K562 (cell line): ENCODE data around the gene PKD1. TPM values are rescaled to one million over a fixed set of nuclear protein-coding genes. Genes with fewer than 3 reads are reported as not detected.

Experiments used
- ATAC-seq: fragments of 200-7000 bp; cut with Tn5 transposase; 3 replicates; pipeline ENCODE4 v1.9.1; 2020; ENCODE audit warnings: moderate library complexity
- BruUV-seq: library from RNA; stranded (reverse); fragments of 400-500 nt; replicated peaks from 2 replicates; lab custom pipeline; 2021; lab: Mats Ljungman, UMichigan
- CTCF ChIA-PET: fragments of 300-600 bp; formaldehyde crosslinking; extraction: SDS; loops from one replicate; lab custom pipeline; 2021; ENCODE audit warnings: low intra/inter-chr PET ratio; lab: Yijun Ruan, JAX
- POLR2A ChIA-PET: fragments of 300-600, 350-650 bp; sonication (Branson Sonifier 250); formaldehyde crosslinking; extraction: SDS; loops from one replicate; lab custom pipeline; 2021; ENCODE audit warnings: antibody characterized with exemption, inconsistent platforms; lab: Yijun Ruan, JAX
- DNase-seq, 4 experiments: peaks; one replicate each; pipeline versions ENCODE4 v3.0.0 to v3.0.0-alpha.2; 2011 to 2018; ENCODE audit warnings: low spot score in 3 of 4, mixed read lengths in 3 of 4; ENCODE audit errors: extremely low read depth in 1 of 4
- FAIRE-seq: peaks from 2 replicates; lab custom pipeline; 2011; peaks lifted over from hg19 to GRCh38; lab: Jason Lieb, UNC
- H2AFZ ChIP-seq: 2 replicates; pipeline ENCODE4 v1.6.0; 2011; ENCODE audit warnings: low read depth, low read length, control low read depth, inconsistent platforms
- H3K27ac ChIP-seq: fragments of 200-600 bp; 3 replicates; pipeline ENCODE4 v1.8.0; 2011; ENCODE audit warnings: low read depth, mild to moderate bottlenecking, control low read depth, inconsistent platforms, low read length, moderate library complexity, mixed read lengths; ENCODE audit errors: extremely low read depth
- H3K27me3 ChIP-seq, 2 experiments: fragments of 300-600 bp in 1 of 2; 2 replicates in 1 of 2; 3 replicates in 1 of 2; pipeline versions ENCODE4 v1.6.0 to v1.8.0; 2011; ENCODE audit warnings: inconsistent platforms in 2 of 2, low read length in 2 of 2, mild to moderate bottlenecking in 1 of 2, mixed read lengths in 1 of 2, moderate library complexity in 1 of 2; ENCODE audit not compliant: control insufficient read depth in 2 of 2, insufficient read depth in 2 of 2
- H3K36me3 ChIP-seq: fragments of 300-600 bp; 3 replicates; pipeline ENCODE4 v1.8.0; 2011; ENCODE audit warnings: mild to moderate bottlenecking, low read length, inconsistent platforms; ENCODE audit not compliant: control insufficient read depth, insufficient read depth
- H3K4me1 ChIP-seq, 2 experiments: fragments of 200-600 bp in 1 of 2; replicated peaks in 1 of 2; 2 replicates in 1 of 2; 3 replicates in 1 of 2; pipeline versions ENCODE4 v1.5.1 to v1.8.0; 2011; ENCODE audit warnings: inconsistent platforms in 2 of 2, low read length in 2 of 2, mild to moderate bottlenecking in 1 of 2, mixed read lengths in 1 of 2, moderate library complexity in 1 of 2; ENCODE audit not compliant: control insufficient read depth in 2 of 2, insufficient read depth in 2 of 2
- H3K4me2 ChIP-seq: 2 replicates; pipeline ENCODE4 v1.6.1; 2011; ENCODE audit warnings: low read length, control low read depth, inconsistent platforms, mixed read lengths; ENCODE audit not compliant: insufficient read depth
- H3K4me3 ChIP-seq: fragments of 200-600 bp; sonication (generic), shearing (Covaris generic); 2 replicates; pipeline ENCODE4 v1.5.1; 2016; ENCODE audit warnings: control low read depth, inconsistent platforms
- H3K79me2 ChIP-seq: fragments of 200-600 bp; 3 replicates; pipeline ENCODE4 v1.8.0; 2011; ENCODE audit warnings: low read length, inconsistent platforms; ENCODE audit not compliant: control insufficient read depth, insufficient read depth
- H3K9ac ChIP-seq, 2 experiments: 2 replicates each; pipeline versions ENCODE4 v1.6.0 to v1.6.1; 2011; ENCODE audit warnings: low read depth in 2 of 2, low read length in 2 of 2, control low read depth in 1 of 2, inconsistent platforms in 1 of 2, mild to moderate bottlenecking in 1 of 2, mixed read lengths in 1 of 2; ENCODE audit not compliant: insufficient read depth in 1 of 2
- H3K9me1 ChIP-seq: one replicate; pipeline ENCODE4 v1.6.0; 2011; ENCODE audit warnings: inconsistent platforms, mild to moderate bottlenecking, low read length, moderate library complexity; ENCODE audit not compliant: control insufficient read depth, insufficient read depth
- H3K9me3 ChIP-seq: replicated peaks from 2 replicates; pipeline ENCODE4 v1.5.1; 2011; ENCODE audit warnings: low read depth, low read length, inconsistent platforms; ENCODE audit not compliant: control insufficient read depth, insufficient read depth
- H4K20me1 ChIP-seq: replicated peaks from 2 replicates; pipeline ENCODE4 v1.6.1; 2011; ENCODE audit warnings: low read length, inconsistent platforms, mixed read lengths; ENCODE audit not compliant: control insufficient read depth, insufficient read depth
- NR4A1 ChIP-seq, 2 experiments: fragments of 250-450 bp in 1 of 2; fragments of 450-650 bp in 1 of 2; sonication (Bioruptor Pico) in 1 of 2; IDR thresholded peaks; 2 replicates each; pipeline versions ENCODE4 v1.4.0 to v1.6.1; 2016 to 2020; ENCODE audit warnings: mild to moderate bottlenecking in 2 of 2, missing compliant biosample characterization in 1 of 2, missing genetic modification characterization in 1 of 2, moderate library complexity in 1 of 2
- POLR2G ChIP-seq: fragments of 200-400 bp; formaldehyde crosslinking; IDR thresholded peaks from 2 replicates; pipeline ENCODE4 v1.6.1; 2017; ENCODE audit warnings: low read depth, mild to moderate bottlenecking, antibody characterized with exemption, low read length, moderate library complexity
- PRPF4 ChIP-seq: fragments of 200-400 bp; formaldehyde crosslinking; IDR thresholded peaks from one replicate; pipeline ENCODE4 v1.6.1; 2017; ENCODE audit warnings: low read length, low read depth, mild to moderate bottlenecking; ENCODE audit not compliant: insufficient read depth, poor library complexity, severe bottlenecking
- WGBS: fragments of 100-300 bp; shearing (Covaris generic); methylation state at CpG from one replicate; pipeline ENCODE4 v1.1.6; 2016; ENCODE audit warnings: low coverage, mixed read lengths; ENCODE audit not compliant: insufficient coverage; ENCODE audit errors: missing lambda C conversion rate; 5-methylcytosine and 5-hydroxymethylcytosine counted together
- in situ Hi-C: fragments of 300-500 bp; cut with MboI; formaldehyde crosslinking; loops from 4 replicates; pipeline ENCODE4 v1.15.0; 2018; ENCODE audit warnings: inconsistent platforms, mixed read lengths
- intact Hi-C: fragments of 100-400 bp; cut with micrococcal nuclease; formaldehyde crosslinking; loops from 2 replicates; pipeline ENCODE4 v1.14.2; 2022
- polyA plus RNA-seq, 8 experiments: library from polyadenylated mRNA; depleted of rRNA in 4 of 8; stranded (reverse) in 5 of 8; unstranded in 3 of 8; fragments of >200 nt; fragmentation: Nextera tagmentation in 2 of 8; fragmentation: Illumina TruSeq in 1 of 8; extraction: Ambion mirVana in 2 of 8; extraction: Trizol in 1 of 8; gene quantifications; 2 replicates each; pipeline versions ENCODE4 v1.2.1 to v1.2.3, GENCODE V29; 2011 to 2014; ENCODE audit warnings: inconsistent platforms in 1 of 8, missing spikeins in 1 of 8
- total RNA-seq, 7 experiments: library from RNA; depleted of rRNA in 6 of 7; stranded (reverse); fragments of >200 nt in 6 of 7; fragmentation: Illumina TruSeq in 2 of 7; extraction: Trizol in 2 of 7; gene quantifications; 2 replicates each; pipeline versions ENCODE4 v1.2.1 to v1.2.3, GENCODE V29; 2011 to 2021; ENCODE audit warnings: low replicate concordance in 1 of 7

Gene PKD1
- total and polyA plus RNA-seq, 9 of the 15 experiments (the other 6 are each of a cell fraction or from before 2014, with no cell fraction given), result 0.23 to 93.5 (median 12.6) TPM

DNA sequence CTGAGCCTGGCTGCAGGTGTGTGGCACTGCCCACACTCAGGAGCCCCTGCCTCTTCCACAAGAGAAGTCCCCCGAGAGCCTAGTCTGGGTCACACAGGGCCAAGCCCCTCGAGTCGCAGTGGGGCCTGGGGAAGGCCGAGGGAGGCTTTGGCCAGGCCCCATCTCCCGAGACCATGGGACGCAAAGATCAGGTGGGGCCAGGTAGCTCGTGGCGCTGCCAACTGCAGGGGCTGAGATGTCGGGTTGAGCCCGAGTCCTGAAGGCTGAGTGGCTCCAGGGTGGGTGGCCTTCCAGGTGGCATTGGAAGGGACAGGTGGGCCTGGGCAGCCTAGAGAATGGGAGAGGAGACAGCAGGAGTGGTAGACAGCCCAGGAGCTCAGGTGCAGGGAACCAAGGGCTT lies 26.2 kb upstream of the PKD1 start:
- ChIA-PET CTCF (no interaction called here), POLR2A (interaction anchor here (0.6 to 1.2 kb wide), 5 partner anchors 10 to 198 kb away, joined by 3 to 5 read pairs (median 3); no protein-coding TSS in a partner anchor)
- in situ Hi-C loops, result no loop called here

DNA sequence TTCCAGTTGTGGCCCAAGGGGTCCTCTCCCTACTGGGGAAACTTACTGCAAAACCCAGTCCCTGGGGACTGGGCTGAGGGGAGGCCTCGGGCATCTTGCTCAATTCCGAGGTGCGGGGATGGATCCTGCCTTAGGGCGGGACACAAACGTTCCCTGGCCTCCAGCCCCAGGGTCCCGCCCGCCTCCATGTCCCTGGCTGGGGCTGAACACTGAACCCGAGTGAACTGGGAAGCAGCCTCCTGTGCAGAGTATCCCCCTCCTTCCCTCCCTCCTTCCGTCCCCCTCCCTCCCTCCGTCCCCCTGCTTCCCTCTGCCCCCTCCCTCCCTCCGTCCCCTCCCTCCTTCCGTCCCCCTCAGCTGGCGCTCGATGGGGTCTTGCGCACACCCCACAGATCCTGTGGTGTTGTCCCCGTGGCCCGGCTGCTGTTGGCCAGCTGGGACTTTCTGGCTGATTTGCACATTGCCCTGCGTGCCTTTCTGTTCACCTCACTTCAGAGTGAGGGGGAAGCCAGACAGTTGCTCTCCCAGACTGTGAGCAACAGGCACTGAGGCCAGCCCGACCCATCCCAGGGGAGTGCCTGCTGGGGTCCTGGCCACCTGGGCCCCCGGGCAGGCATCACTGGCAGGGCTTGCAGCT lies 25.3 kb upstream of the PKD1 start:
- Histone ChIP-seq H3K79me2 (peaks cover 83% of the 10 kb centered on the region), H3K36me3 (peaks cover 48% of the 10 kb centered on the region; the same call in 1 of the 3 replicates), H3K27ac (no peak overlapping the region), H4K20me1 (peaks cover 18% of the 10 kb centered on the region; the same call in 1 of the 2 replicates), H3K27me3 (no peaks in the 10 kb centered on the region), H3K9me1 (peaks cover 6% of the 10 kb centered on the region), H3K4me2 (no peak overlapping the region), H3K4me3 (no peak overlapping the region), H3K9me3 (peaks cover 3% of the 10 kb centered on the region), H2AFZ (no peak overlapping the region), H3K4me1 (peaks cover 8 to 70% of the 10 kb centered on the region in 2 experiments; a peak in 4 of 5 replicates), H3K9ac (peak overlapping the region in 1 of 2 experiments; percentile 17; a peak in 1 of 4 replicates)
- no peak for DNase-seq
- POLR2A ChIA-PET, result no interaction called here
- intact Hi-C loops, result no loop called here
- no peak for FAIRE-seq
- BruUV-seq, result no TSS peak
- WGBS, result 97% methylated on average over 9 of the region's 20 CpGs
- no peak for ATAC-seq
- in situ Hi-C loops, result no loop called here
- CTCF ChIA-PET, result no interaction called here
- TF ChIP-seq POLR2G, result 0 out of 2 replicates have a peak, but pooled peaks have one; percentile 5
- TF ChIP-seq NR4A1 (CRISPR knock-in tag; IDR thresholded peaks at IDR 0.05), result no peak
- no peak for TF ChIP-seq NR4A1 (tag; IDR thresholded peaks at IDR 0.05)

More for the DNA sequence above, 26.2 kb upstream of the PKD1 start:
- 95% methylated on average over 8 of the region's 10 CpGs for WGBS
- no peak overlapping the region for H3K4me2 ChIP-seq
- no TSS peak for BruUV-seq
- no peak overlapping the region for H3K4me3 ChIP-seq
- no peak overlapping the region; a peak in 1 of 4 replicates for H3K9ac ChIP-seq
- H3K27me3 ChIP-seq, result no peaks in the 10 kb centered on the region
- peaks cover 77% of the 10 kb centered on the region for H3K79me2 ChIP-seq
- peaks cover 5 to 66% of the 10 kb centered on the region in 2 experiments; a peak in 4 of 5 replicates for H3K4me1 ChIP-seq
- H4K20me1 ChIP-seq, result peaks cover 16% of the 10 kb centered on the region; the same call in 1 of the 2 replicates
- H2AFZ ChIP-seq, result no peak overlapping the region
- H3K9me3 ChIP-seq, result peaks cover 3% of the 10 kb centered on the region
- FAIRE-seq (no peak), ATAC-seq (no peak), DNase-seq (no peak)
- peaks cover 56% of the 10 kb centered on the region; the same call in 2 of the 3 replicates for H3K36me3 ChIP-seq
- intact Hi-C loops, result no loop called here
- no peak overlapping the region for H3K27ac ChIP-seq
- TF ChIP-seq PRPF4 (no peak), POLR2G (0 out of 2 replicates have a peak, but pooled peaks have one; percentile 24)
- peaks cover 4% of the 10 kb centered on the region for H3K9me1 ChIP-seq
